ENCODE measurements around the gene VAV3. TPM values are rescaled to one million over a fixed set of nuclear protein-coding genes. Genes with fewer than 3 reads are reported as not detected.

VAV3 gene
- total and polyA plus RNA-seq, 2 of the 13 experiments (the other 11 are each of a cell fraction or from before 2014, with no cell fraction given): 15.9 to 29.8 TPM

DNA sequence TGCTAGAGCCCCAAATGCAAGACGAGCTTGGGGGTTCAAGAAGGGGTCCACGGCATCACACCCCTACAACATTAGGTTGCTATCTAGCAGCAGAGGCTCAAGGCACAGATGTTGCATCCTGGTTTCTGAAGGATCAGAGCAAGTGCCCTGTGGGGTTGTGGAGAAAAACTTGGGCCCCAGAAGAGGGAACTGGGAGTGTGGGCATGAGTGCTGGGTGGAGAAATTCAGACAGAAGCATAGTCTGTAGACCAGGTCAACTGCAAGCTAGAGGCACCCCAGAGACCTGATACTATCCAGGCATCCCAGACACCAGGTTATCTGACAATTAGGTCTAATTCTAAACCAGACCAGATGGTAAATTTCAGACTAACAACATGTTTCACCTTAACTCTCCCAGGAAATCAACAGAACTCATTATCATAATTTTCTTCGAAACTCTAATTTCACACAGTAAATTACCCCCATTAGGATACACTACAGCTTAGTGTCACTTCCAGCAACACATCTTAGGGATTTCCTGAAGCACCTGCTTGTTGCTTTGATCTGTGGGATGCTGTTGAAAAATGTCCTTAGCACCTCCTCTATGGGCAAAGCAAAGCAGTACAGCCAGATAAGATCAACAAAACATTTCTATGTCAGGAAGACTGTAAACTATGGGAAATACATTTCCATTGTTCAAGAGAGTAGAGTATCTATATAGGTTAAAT lies 179.3 kb downstream of the VAV3 start:
- intact Hi-C loops (cut with micrococcal nuclease; ENCODE audit: unreplicated experiment): no loop called here
- ATAC-seq (no peak), FAIRE-seq (no peak), DNase-seq (ENCODE audit: low spot score) (no peak)
- Histone ChIP-seq H3K9ac (ENCODE audit: insufficient read depth, low read depth, low read length) (no peak overlapping the region), H4K20me1 (ENCODE audit: insufficient read depth, low read length) (no peaks in the 10 kb centered on the region; the same call in 1 of the 2 replicates), H3K9me3 (ENCODE audit: low read length) (no peaks in the 10 kb centered on the region), H3K4me3 (replicated peaks in 1 of 3; ENCODE audit: insufficient read depth in 1 of 3, low read depth in 2 of 3, low read length in 3 of 3) (no peak overlapping the region), H3K36me3 (replicated peaks in 1 of 2; ENCODE audit: control insufficient read depth in 1 of 2, insufficient read depth in 2 of 2, low read length in 2 of 2) (no peaks in the 10 kb centered on the region), H3K27me3 (ENCODE audit: control insufficient read depth in 1 of 2, insufficient read depth in 2 of 2, low read length in 2 of 2) (no peaks in the 10 kb centered on the region; a peak in 1 of 5 replicates), H3K79me2 (ENCODE audit: insufficient read depth, low read length) (no peaks in the 10 kb centered on the region), H3K4me1 (ENCODE audit: insufficient read depth, low read length) (no peaks in the 10 kb centered on the region), H3K27ac (ENCODE audit: extremely low read length, insufficient read depth, low read length) (no peak overlapping the region), H3K4me2 (ENCODE audit: low read depth, low read length) (no peak overlapping the region), H2AFZ (ENCODE audit: low read length) (no peak overlapping the region)
- ChIA-PET POLR2A (no interaction called here), CTCF (ENCODE audit: low intra/inter-chr PET ratio, low total read pairs) (interaction anchor here (5.0 kb wide), 1 partner anchor 341 kb away, joined by 82 read pairs; no protein-coding TSS in a partner anchor)
- no TSS peak for BruUV-seq (replicated peaks)
- in situ Hi-C loops (cut with HindIII; ENCODE audit: extremely low pct_ligation_motif_present, low pct_unique_long_range_greater_than_20kb): loop anchor here (5.0 to 25.0 kb wide), 2 partner anchors 342 to 777 kb away; partner anchors contain the start of gene EEIG2
- WGBS (ENCODE audit: low lambda C conversion rate): 11% methylated on average over 3 of the region's 3 CpGs
- TF ChIP-seq HNF4A (CRISPR knock-in tag; IDR thresholded peaks at IDR 0.05) (no peak), PITX1 (CRISPR knock-in tag; IDR thresholded peaks at IDR 0.05) (no peak), ZNF24 (IDR thresholded peaks at IDR 0.05) (no peak), ZNF3 (CRISPR knock-in tag; IDR thresholded peaks at IDR 0.05) (no peak)
- TF ChIP-seq, protein P1, sequence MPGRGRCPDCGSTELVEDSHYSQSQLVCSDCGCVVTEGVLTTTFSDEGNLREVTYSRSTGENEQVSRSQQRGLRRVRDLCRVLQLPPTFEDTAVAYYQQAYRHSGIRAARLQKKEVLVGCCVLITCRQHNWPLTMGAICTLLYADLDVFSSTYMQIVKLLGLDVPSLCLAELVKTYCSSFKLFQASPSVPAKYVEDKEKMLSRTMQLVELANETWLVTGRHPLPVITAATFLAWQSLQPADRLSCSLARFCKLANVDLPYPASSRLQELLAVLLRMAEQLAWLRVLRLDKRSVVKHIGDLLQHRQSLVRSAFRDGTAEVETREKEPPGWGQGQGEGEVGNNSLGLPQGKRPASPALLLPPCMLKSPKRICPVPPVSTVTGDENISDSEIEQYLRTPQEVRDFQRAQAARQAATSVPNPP (CRISPR knock-in tag; IDR thresholded peaks at IDR 0.05): no peak
- TF ChIP-seq, protein P2, sequence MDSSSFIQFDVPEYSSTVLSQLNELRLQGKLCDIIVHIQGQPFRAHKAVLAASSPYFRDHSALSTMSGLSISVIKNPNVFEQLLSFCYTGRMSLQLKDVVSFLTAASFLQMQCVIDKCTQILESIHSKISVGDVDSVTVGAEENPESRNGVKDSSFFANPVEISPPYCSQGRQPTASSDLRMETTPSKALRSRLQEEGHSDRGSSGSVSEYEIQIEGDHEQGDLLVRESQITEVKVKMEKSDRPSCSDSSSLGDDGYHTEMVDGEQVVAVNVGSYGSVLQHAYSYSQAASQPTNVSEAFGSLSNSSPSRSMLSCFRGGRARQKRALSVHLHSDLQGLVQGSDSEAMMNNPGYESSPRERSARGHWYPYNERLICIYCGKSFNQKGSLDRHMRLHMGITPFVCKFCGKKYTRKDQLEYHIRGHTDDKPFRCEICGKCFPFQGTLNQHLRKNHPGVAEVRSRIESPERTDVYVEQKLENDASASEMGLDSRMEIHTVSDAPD (CRISPR knock-in tag; IDR thresholded peaks at IDR 0.05): no peak
